HepG2 (cell line): ENCODE measurements around the gene GGA2. TPM values are rescaled to one million over a fixed set of nuclear protein-coding genes. Genes with fewer than 3 reads are reported as not detected.

Experiments used
- ATAC-seq: fragments of 200-7000 bp; cut with Tn5 transposase; 3 replicates; pipeline ENCODE4 v1.9.1; 2020; ENCODE audit warnings: mild to moderate bottlenecking, moderate library complexity
- BruUV-seq: library from RNA; stranded (reverse); fragments of 400-500 nt; replicated peaks from 2 replicates; lab custom pipeline; 2021; lab: Mats Ljungman, UMichigan
- CTCF ChIA-PET: fragments of 300-600 bp; formaldehyde crosslinking; extraction: SDS; loops from one replicate; lab custom pipeline; 2021; ENCODE audit warnings: low total read pairs, inconsistent platforms, low intra/inter-chr PET ratio; lab: Yijun Ruan, JAX
- POLR2A ChIA-PET: fragments of 350-600 bp; sonication (Branson Sonifier 250); formaldehyde crosslinking; loops from one replicate; lab custom pipeline; 2020; ENCODE audit warnings: antibody characterized with exemption, inconsistent platforms; lab: Yijun Ruan, JAX
- DNase-seq: peaks from one replicate; pipeline ENCODE4 v3.0.0-alpha.2; 2015; ENCODE audit warnings: low spot score
- FAIRE-seq: peaks from 3 replicates; lab custom pipeline; 2011; peaks lifted over from hg19 to GRCh38; lab: Jason Lieb, UNC
- H2AFZ ChIP-seq: one replicate; pipeline ENCODE4 v1.6.1; 2011; ENCODE audit warnings: low read length, inconsistent platforms
- H3K27ac ChIP-seq: fragments of 300-600 bp; 3 replicates; pipeline ENCODE4 v1.8.0; 2011; ENCODE audit warnings: mixed run types, mild to moderate bottlenecking, mixed read lengths, low read length, inconsistent platforms; ENCODE audit not compliant: insufficient read depth; ENCODE audit errors: extremely low read length
- H3K27me3 ChIP-seq, 2 experiments: fragments of 200-600 bp in 1 of 2; 2 replicates in 1 of 2; 3 replicates in 1 of 2; pipeline versions ENCODE4 v1.6.0 to v1.8.0; 2011; ENCODE audit warnings: low read length in 2 of 2, mild to moderate bottlenecking in 2 of 2, moderate library complexity in 2 of 2, inconsistent platforms in 1 of 2; ENCODE audit not compliant: insufficient read depth in 2 of 2, control insufficient read depth in 1 of 2
- H3K36me3 ChIP-seq, 2 experiments: fragments of 200-600 bp in 1 of 2; replicated peaks in 1 of 2; 2 replicates in 1 of 2; 3 replicates in 1 of 2; pipeline versions ENCODE4 v1.5.1 to v1.8.0; 2011; ENCODE audit warnings: low read length in 2 of 2, inconsistent platforms in 1 of 2; ENCODE audit not compliant: insufficient read depth in 2 of 2, control insufficient read depth in 1 of 2
- H3K4me1 ChIP-seq: 2 replicates; pipeline ENCODE4 v1.5.1; 2012; ENCODE audit warnings: low read length, inconsistent platforms; ENCODE audit not compliant: insufficient read depth
- H3K4me2 ChIP-seq: 2 replicates; pipeline ENCODE4 v1.6.0; 2011; ENCODE audit warnings: low read depth, low read length, inconsistent platforms
- H3K4me3 ChIP-seq, 3 experiments: fragments of 200-600 bp in 1 of 3; sonication (generic), shearing (Covaris generic) in 1 of 3; replicated peaks in 1 of 3; 2 replicates each; pipeline ENCODE4 v1.5.1; 2011 to 2016; ENCODE audit warnings: low read length in 3 of 3, inconsistent platforms in 2 of 3, low read depth in 2 of 3, mild to moderate bottlenecking in 2 of 3, control low read depth in 1 of 3, mixed read lengths in 1 of 3; ENCODE audit not compliant: insufficient read depth in 1 of 3
- H3K79me2 ChIP-seq: one replicate; pipeline ENCODE4 v1.6.1; 2011; ENCODE audit warnings: low read length, inconsistent platforms; ENCODE audit not compliant: insufficient read depth
- H3K9ac ChIP-seq: 2 replicates; pipeline ENCODE4 v1.6.0; 2011; ENCODE audit warnings: mild to moderate bottlenecking, low read depth, low read length, inconsistent platforms; ENCODE audit not compliant: insufficient read depth
- H3K9me3 ChIP-seq: 2 replicates; pipeline ENCODE4 v1.5.1; 2012; ENCODE audit warnings: mild to moderate bottlenecking, low read length
- H4K20me1 ChIP-seq: 2 replicates; pipeline ENCODE4 v1.6.0; 2011; ENCODE audit warnings: inconsistent platforms, mild to moderate bottlenecking, low read length, moderate library complexity; ENCODE audit not compliant: insufficient read depth
- AKAP8 ChIP-seq: sonication (generic); formaldehyde crosslinking; IDR thresholded peaks from 2 replicates; pipeline ENCODE4 v1.5.1; 2020; ENCODE audit warnings: mild to moderate bottlenecking, missing genetic modification reagents
- FOXK1 ChIP-seq: sonication (generic); formaldehyde crosslinking; IDR thresholded peaks from 2 replicates; pipeline ENCODE4 v1.4.0; 2020; ENCODE audit warnings: low read depth, missing genetic modification reagents, borderline replicate concordance
- GTF2F1 ChIP-seq: fragments of 150-350 bp; IDR thresholded peaks from 2 replicates; pipeline ENCODE4 v1.6.1; 2014; ENCODE audit warnings: low read length
- HNRNPK ChIP-seq: fragments of 200-400 bp; formaldehyde crosslinking; IDR thresholded peaks from 2 replicates; pipeline ENCODE4 v1.6.1; 2018; ENCODE audit warnings: low read length, low read depth, moderate library complexity, mild to moderate bottlenecking; ENCODE audit not compliant: poor library complexity, severe bottlenecking
- HOXA3 ChIP-seq: sonication (generic); formaldehyde crosslinking; IDR thresholded peaks from 2 replicates; pipeline ENCODE4 v1.5.0; 2020; ENCODE audit warnings: missing genetic modification reagents
- MYPOP ChIP-seq: sonication (generic); formaldehyde crosslinking; IDR thresholded peaks from 2 replicates; pipeline ENCODE4 v1.8.1; 2023; ENCODE audit warnings: mild to moderate bottlenecking, moderate library complexity, missing genetic modification reagents
- PHF5A ChIP-seq: IDR thresholded peaks from one replicate; pipeline ENCODE4 v1.6.1; 2018; ENCODE audit warnings: low read depth, missing genetic modification reagents; ENCODE audit not compliant: unreplicated experiment
- PRDM10 ChIP-seq: sonication (generic); formaldehyde crosslinking; IDR thresholded peaks from 2 replicates; pipeline ENCODE4 v1.4.0; 2020; ENCODE audit warnings: low read depth, missing genetic modification reagents
- PREB ChIP-seq: sonication (generic); formaldehyde crosslinking; IDR thresholded peaks from 2 replicates; pipeline ENCODE4 v1.4.0; 2020; ENCODE audit warnings: missing genetic modification reagents
- RBFOX2 ChIP-seq: fragments of 200-400 bp; formaldehyde crosslinking; IDR thresholded peaks from 2 replicates; pipeline ENCODE4 v1.6.1; 2017; ENCODE audit warnings: low read depth, mild to moderate bottlenecking, low read length
- ZNF275 ChIP-seq: sonication (generic); formaldehyde crosslinking; IDR thresholded peaks from 2 replicates; pipeline ENCODE4 v1.8.0; 2022; ENCODE audit warnings: missing genetic modification reagents, mild to moderate bottlenecking, inconsistent platforms, borderline replicate concordance
- ZNF850 ChIP-seq: sonication (generic); formaldehyde crosslinking; conservative IDR thresholded peaks from 2 replicates; pipeline ENCODE4 v1.9.0; 2021; ENCODE audit warnings: mild to moderate bottlenecking, missing genetic modification reagents
- WGBS: methylation state at CpG from one replicate; pipeline ENCODE4 v1.1.6; 2017; ENCODE audit warnings: low lambda C conversion rate; 5-methylcytosine and 5-hydroxymethylcytosine counted together
- in situ Hi-C: cut with HindIII; loops from 2 replicates; pipeline ENCODE4 v1.10.0; 2017; ENCODE audit warnings: low pct_unique_long_range_greater_than_20kb; ENCODE audit not compliant: extremely low pct_ligation_motif_present
- intact Hi-C: fragments of 100-400 bp; cut with micrococcal nuclease; formaldehyde crosslinking; loops from one replicate; pipeline ENCODE4 v1.10.0; 2022; ENCODE audit not compliant: unreplicated experiment
- polyA plus RNA-seq, 8 experiments: library from polyadenylated mRNA; depleted of rRNA in 3 of 8; stranded (reverse) in 7 of 8; unstranded in 1 of 8; fragments of >200 nt; fragmentation: Illumina TruSeq in 4 of 8; extraction: Trizol in 4 of 8; gene quantifications; 2 replicates each; pipeline versions ENCODE4 v1.2.1 to v1.2.3, GENCODE V29; 2011 to 2016; ENCODE audit warnings: low read depth in 4 of 8, missing spikeins in 1 of 8, mixed read lengths in 1 of 8; ENCODE audit not compliant: insufficient read depth in 1 of 8
- total RNA-seq, 5 experiments: library from RNA; depleted of rRNA; stranded (reverse); fragments of >200 nt; fragmentation: Illumina TruSeq; extraction: Trizol; gene quantifications; 2 replicates each; pipeline ENCODE4 v1.2.3, GENCODE V29; 2016; ENCODE audit warnings: low read depth in 1 of 5

Gene GGA2
- total and polyA plus RNA-seq, 2 of the 13 experiments (the other 11 are each of a cell fraction or from before 2014, with no cell fraction given) = 51.5 to 69.8 TPM

- no peak for FAIRE-seq
- intact Hi-C loops = no loop called here
- CTCF ChIA-PET = no interaction called here
Measured at GRCh38 chr16:23476289-23476688, 34.0 kb downstream of the GGA2 start.

More at GRCh38 chr16:23476289-23476688, 34.0 kb downstream of the GGA2 start:
- ATAC-seq = no peak
- H3K9me3 ChIP-seq = no peaks in the 10 kb centered on the region
- H3K9ac ChIP-seq = no peak overlapping the region
- H3K27me3 ChIP-seq = no peaks in the 10 kb centered on the region; a peak in 1 of 5 replicates
- POLR2A ChIA-PET = no interaction called here
- TF ChIP-seq AKAP8 (CRISPR knock-in tag) (no peak), RBFOX2 (no peak), HOXA3 (CRISPR knock-in tag) (no peak), HNRNPK (no peak), GTF2F1 (no peak), PHF5A (CRISPR knock-in tag) (no peak), ZNF850 (CRISPR knock-in tag) (no peak), ZNF275 (CRISPR knock-in tag) (no peak), FOXK1 (CRISPR knock-in tag) (no peak), MYPOP (no peak), PREB (CRISPR knock-in tag) (no peak), PRDM10 (no peak)
- H2AFZ ChIP-seq = no peak overlapping the region
- H3K27ac ChIP-seq = no peak overlapping the region
- no peak overlapping the region for H3K4me3 ChIP-seq
- no peaks in the 10 kb centered on the region for H3K4me1 ChIP-seq
- H3K4me2 ChIP-seq = no peak overlapping the region
- H3K36me3 ChIP-seq = peaks cover 59 to 85% of the 10 kb centered on the region in 2 experiments
- 98% methylated on average over 1 of the region's 1 CpG for WGBS
- no peaks in the 10 kb centered on the region for H4K20me1 ChIP-seq
- no peaks in the 10 kb centered on the region for H3K79me2 ChIP-seq
- BruUV-seq = no TSS peak
- in situ Hi-C loops = no loop called here
- no peak for DNase-seq
